Stimulated activated CD4-positive, alpha-beta T cell treated with anti-CD3 and anti-CD28 coated beads, Interleukin-12 subunit alpha, Interleukin-12 subunit beta, amount 100 ng/mL, for 4 hours (primary cell): Measurements from ENCODE around the gene CAMTA1.

ENCODE experiments used
- DNase-seq: peaks from one replicate; pipeline ENCODE4 v3.0.0-alpha.2; 2020

The CAMTA1 gene

GRCh38 chr1:7657287-7658016, 872.2 kb downstream of the CAMTA1 start:
- DNase-seq, result no peak

- DNase-seq, result no peak
These were observed 872.8 kb downstream of the CAMTA1 start for GRCh38 chr1:7658099-7658498.

- DNase-seq, result no peak
These were observed 874.3 kb downstream of the CAMTA1 start for GRCh38 chr1:7659514-7659913.

GRCh38 chr1:7663451-7664146, 878.3 kb downstream of the CAMTA1 start:
- DNase-seq, result no peak

- no peak for DNase-seq
These were observed 879.1 kb downstream of the CAMTA1 start for GRCh38 chr1:7664147-7664892.

GRCh38 chr1:7664893-7665250, 879.6 kb downstream of the CAMTA1 start:
- DNase-seq, result no peak

GRCh38 chr1:7666249-7666648, 881.0 kb downstream of the CAMTA1 start:
- no peak for DNase-seq

- no peak for DNase-seq
These were observed 881.9 kb downstream of the CAMTA1 start for GRCh38 chr1:7667159-7667558.

GRCh38 chr1:7667625-7668218, 882.5 kb downstream of the CAMTA1 start:
- peak; percentile 86 for DNase-seq

- DNase-seq, result peak; percentile 50
These were observed 884.5 kb downstream of the CAMTA1 start for GRCh38 chr1:7669559-7670311.

- no peak for DNase-seq
These were observed 885.3 kb downstream of the CAMTA1 start for GRCh38 chr1:7670334-7671145.

GRCh38 chr1:7671146-7671465, 885.9 kb downstream of the CAMTA1 start:
- DNase-seq, result no peak

- no peak for DNase-seq
These were observed 886.4 kb downstream of the CAMTA1 start for GRCh38 chr1:7671676-7672075.

- DNase-seq, result no peak
These were observed 887.6 kb downstream of the CAMTA1 start for GRCh38 chr1:7672864-7673263.

GRCh38 chr1:7674972-7675371, 889.7 kb downstream of the CAMTA1 start:
- no peak for DNase-seq

- no peak for DNase-seq
These were observed 890.4 kb downstream of the CAMTA1 start for GRCh38 chr1:7675431-7676273.

- DNase-seq, result no peak
These were observed 891.2 kb downstream of the CAMTA1 start for GRCh38 chr1:7676274-7676945.

- DNase-seq, result no peak
These were observed 891.9 kb downstream of the CAMTA1 start for GRCh38 chr1:7677111-7677510.

- DNase-seq, result no peak
These were observed 892.6 kb downstream of the CAMTA1 start for GRCh38 chr1:7677815-7678214.

- DNase-seq, result no peak
These were observed 893.4 kb downstream of the CAMTA1 start for GRCh38 chr1:7678491-7679158.
